NB4 (cell line): Measurements from ENCODE around the gene TNFSF10.

Source experiments
- CTCF ChIP-seq: IDR thresholded peaks from one replicate; pipeline ENCODE4 v1.5.1; 2012; ENCODE audit warnings: low read depth, low read length
- MAX ChIP-seq: IDR thresholded peaks from 2 replicates; pipeline ENCODE4 v1.6.1; 2011; ENCODE audit warnings: low read depth, low read length
- MYC ChIP-seq: IDR thresholded peaks from 2 replicates; pipeline ENCODE4 v1.6.1; 2011; ENCODE audit warnings: low read depth, low read length
- POLR2A ChIP-seq: IDR thresholded peaks from 2 replicates; pipeline ENCODE4 v1.6.1; 2011; ENCODE audit warnings: mild to moderate bottlenecking; ENCODE audit not compliant: insufficient read length; ENCODE audit errors: extremely low read depth

- TF ChIP-seq CTCF (no peak), MYC (no peak), POLR2A (no peak), MAX (no peak)
Observed at GRCh38 chr3:172536505-172536904, 13.3 kb upstream of the TNFSF10 start.
